ENCODE measurements around the gene FOXO1. TPM values are rescaled to one million over a fixed set of nuclear protein-coding genes. Genes with fewer than 3 reads are reported as not detected.

The FOXO1 gene
- total RNA-seq, 6 experiments from 2014 or later = 12.3 to 27.7 (median 14.6) TPM

GRCh38 chr13:40680659-40681323, 14.3 kb upstream of the FOXO1 start:
- H3K27me3 ChIP-seq = no peaks in the 10 kb centered on the region
- H3K36me3 ChIP-seq = no peaks in the 10 kb centered on the region
- TF ChIP-seq CTCF (IDR thresholded peaks at IDR 0.05) (no peak), POLR2A (IDR thresholded peaks at IDR 0.05) (no peak)
- 79% methylated on average over 5 of the region's 7 CpGs for WGBS (ENCODE audit: insufficient coverage, low coverage, low lambda C conversion rate, missing lambda C conversion rate)
- H3K4me1 ChIP-seq = no peaks in the 10 kb centered on the region
- no peaks in the 10 kb centered on the region for H3K9me3 ChIP-seq
- DNase-seq (no peak), ATAC-seq (no peak)
- H3K27ac ChIP-seq = no peak overlapping the region
- intact Hi-C loops (cut with DNase I) = loop anchor here in 1 of 2 donors (10.0 kb wide), 1 partner anchor 606 kb away; no protein-coding TSS in a partner anchor
- H3K4me3 ChIP-seq = no peak overlapping the region

GRCh38 chr13:40679480-40679985, 13.1 kb upstream of the FOXO1 start:
- DNase-seq (no peak), ATAC-seq (no peak)
- H3K27me3 ChIP-seq = no peaks in the 10 kb centered on the region
- no peaks in the 10 kb centered on the region for H3K4me1 ChIP-seq
- H3K9me3 ChIP-seq = no peaks in the 10 kb centered on the region
- no peaks in the 10 kb centered on the region for H3K36me3 ChIP-seq
- no peak overlapping the region for H3K4me3 ChIP-seq
- 92% methylated on average over 6 of the region's 6 CpGs for WGBS (ENCODE audit: insufficient coverage, low coverage, low lambda C conversion rate, missing lambda C conversion rate)
- no peak overlapping the region for H3K27ac ChIP-seq
- intact Hi-C loops (cut with DNase I) = no loop called here
- TF ChIP-seq CTCF (IDR thresholded peaks at IDR 0.05) (no peak), POLR2A (IDR thresholded peaks at IDR 0.05) (no peak)

- no peak for TF ChIP-seq POLR2A (IDR thresholded peaks at IDR 0.05)
- TF ChIP-seq CTCF (IDR thresholded peaks at IDR 0.05) = no peak
- WGBS (ENCODE audit: insufficient coverage, low coverage, low lambda C conversion rate, missing lambda C conversion rate) = 55% methylated on average over 4 of the region's 4 CpGs
These were observed 10.6 kb upstream of the FOXO1 start for GRCh38 chr13:40677064-40677463.

GRCh38 chr13:40676007-40676406, 9.6 kb upstream of the FOXO1 start:
- no peaks in the 10 kb centered on the region for H3K27me3 ChIP-seq
- H3K27ac ChIP-seq = no peak overlapping the region
- H3K4me1 ChIP-seq = peaks cover 0 to 3% (median 0%) of the 10 kb centered on the region in 4 donors
- DNase-seq (no peak), ATAC-seq (no peak)
- H3K36me3 ChIP-seq = no peaks in the 10 kb centered on the region
- WGBS (ENCODE audit: insufficient coverage, low coverage, low lambda C conversion rate, missing lambda C conversion rate) = 59% methylated on average over 2 of the region's 2 CpGs
- no peak overlapping the region for H3K4me3 ChIP-seq
- H3K9me3 ChIP-seq = no peaks in the 10 kb centered on the region
- intact Hi-C loops (cut with DNase I) = no loop called here
- TF ChIP-seq CTCF (IDR thresholded peaks at IDR 0.05) (no peak), POLR2A (IDR thresholded peaks at IDR 0.05) (no peak)

More at GRCh38 chr13:40677064-40677463, 10.6 kb upstream of the FOXO1 start:
- DNase-seq (no peak), ATAC-seq (no peak)
- H3K27me3 ChIP-seq = no peaks in the 10 kb centered on the region
- no peaks in the 10 kb centered on the region for H3K36me3 ChIP-seq
- H3K4me1 ChIP-seq = peaks cover 0 to 3% (median 0%) of the 10 kb centered on the region in 4 donors
- intact Hi-C loops (cut with DNase I) = no loop called here
- no peaks in the 10 kb centered on the region for H3K9me3 ChIP-seq
- no peak overlapping the region for H3K27ac ChIP-seq
- no peak overlapping the region for H3K4me3 ChIP-seq
